Gastrocnemius medialis (tissue), 4 donors: Measurements from ENCODE around the gene PRKAG1.

ENCODE experiments used
- POLR2A ChIP-seq, 2 donors: fragments of 450-650 bp; IDR thresholded peaks; one replicate each; pipeline ENCODE4 v1.6.1; 2017; ENCODE audit warnings: antibody characterized with exemption in 2 of 2, mild to moderate bottlenecking in 2 of 2, moderate library complexity in 2 of 2
- TF ChIP-seq, protein P1 (sequence below), 5 experiments: fragments of 450-650 bp in 3 of 5; fragments of 200-600 bp in 2 of 5; sonication (generic) in 2 of 5; IDR thresholded peaks in 4 of 5; conservative IDR thresholded peaks in 1 of 5; 1 replicate in 4 of 5; 2 replicates in 1 of 5; pipeline ENCODE4 v1.5.1; 2016 to 2019; ENCODE audit warnings: antibody characterized with exemption in 5 of 5, mild to moderate bottlenecking in 3 of 5, moderate library complexity in 3 of 5

DNA sequence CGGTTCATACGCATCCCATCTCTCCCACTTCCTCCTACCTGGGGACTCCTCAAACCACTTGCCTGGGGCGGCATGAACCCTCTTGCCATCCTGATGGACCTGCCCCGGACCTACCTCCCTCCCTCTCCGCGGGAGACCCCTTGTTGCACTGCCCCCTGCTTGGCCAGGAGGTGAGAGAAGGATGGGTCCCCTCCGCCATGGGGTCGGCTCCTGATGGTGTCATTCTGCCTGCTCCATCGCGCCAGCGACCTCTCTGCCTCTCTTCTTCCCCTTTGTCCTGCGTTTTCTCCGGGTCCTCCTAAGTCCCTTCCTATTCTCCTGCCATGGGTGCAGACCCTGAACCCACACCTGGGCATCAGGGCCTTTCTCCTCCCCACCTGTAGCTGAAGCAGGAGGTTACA is 36.8 kb downstream of the PRKAG1 start:
- TF ChIP-seq, protein P1, sequence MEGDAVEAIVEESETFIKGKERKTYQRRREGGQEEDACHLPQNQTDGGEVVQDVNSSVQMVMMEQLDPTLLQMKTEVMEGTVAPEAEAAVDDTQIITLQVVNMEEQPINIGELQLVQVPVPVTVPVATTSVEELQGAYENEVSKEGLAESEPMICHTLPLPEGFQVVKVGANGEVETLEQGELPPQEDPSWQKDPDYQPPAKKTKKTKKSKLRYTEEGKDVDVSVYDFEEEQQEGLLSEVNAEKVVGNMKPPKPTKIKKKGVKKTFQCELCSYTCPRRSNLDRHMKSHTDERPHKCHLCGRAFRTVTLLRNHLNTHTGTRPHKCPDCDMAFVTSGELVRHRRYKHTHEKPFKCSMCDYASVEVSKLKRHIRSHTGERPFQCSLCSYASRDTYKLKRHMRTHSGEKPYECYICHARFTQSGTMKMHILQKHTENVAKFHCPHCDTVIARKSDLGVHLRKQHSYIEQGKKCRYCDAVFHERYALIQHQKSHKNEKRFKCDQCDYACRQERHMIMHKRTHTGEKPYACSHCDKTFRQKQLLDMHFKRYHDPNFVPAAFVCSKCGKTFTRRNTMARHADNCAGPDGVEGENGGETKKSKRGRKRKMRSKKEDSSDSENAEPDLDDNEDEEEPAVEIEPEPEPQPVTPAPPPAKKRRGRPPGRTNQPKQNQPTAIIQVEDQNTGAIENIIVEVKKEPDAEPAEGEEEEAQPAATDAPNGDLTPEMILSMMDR (IDR thresholded peaks at IDR 0.05 in 4 of 5, conservative IDR thresholded peaks at IDR 0.05 in 1 of 5), result no peak
- TF ChIP-seq POLR2A (IDR thresholded peaks at IDR 0.05), result no peak
